Duodenal mucosa (tissue), 2 donors: Measurements from ENCODE around the gene NDUFA7.

Source experiments
- H3K27ac ChIP-seq: one replicate; pipeline ENCODE4 v1.7.0; 2013; ENCODE audit warnings: low read depth, low read length
- H3K27me3 ChIP-seq, 2 donors: one replicate each; pipeline ENCODE4 v1.7.0; 2013; ENCODE audit warnings: low read length in 2 of 2, control low read depth in 1 of 2; ENCODE audit not compliant: insufficient read depth in 2 of 2, control insufficient read depth in 1 of 2
- H3K36me3 ChIP-seq, 2 donors: one replicate each; pipeline ENCODE4 v1.7.0; 2013; ENCODE audit warnings: low read length in 2 of 2, control low read depth in 1 of 2; ENCODE audit not compliant: insufficient read depth in 2 of 2, control insufficient read depth in 1 of 2
- H3K4me1 ChIP-seq, 2 donors: one replicate each; pipeline ENCODE4 v1.7.0; 2013; ENCODE audit warnings: low read length in 2 of 2, control low read depth in 1 of 2; ENCODE audit not compliant: insufficient read depth in 2 of 2, control insufficient read depth in 1 of 2
- H3K4me3 ChIP-seq, 2 donors: one replicate each; pipeline ENCODE4 v1.7.0; 2013; ENCODE audit warnings: low read length in 2 of 2, low read depth in 1 of 2
- H3K9ac ChIP-seq, 2 donors: one replicate each; pipeline ENCODE4 v1.7.0; 2013; ENCODE audit warnings: low read length in 2 of 2, low read depth in 1 of 2
- H3K9me3 ChIP-seq, 2 donors: one replicate each; pipeline ENCODE4 v1.7.0; 2013; ENCODE audit warnings: low read length in 2 of 2, control low read depth in 1 of 2; ENCODE audit not compliant: control insufficient read depth in 1 of 2

Gene NDUFA7

DNA sequence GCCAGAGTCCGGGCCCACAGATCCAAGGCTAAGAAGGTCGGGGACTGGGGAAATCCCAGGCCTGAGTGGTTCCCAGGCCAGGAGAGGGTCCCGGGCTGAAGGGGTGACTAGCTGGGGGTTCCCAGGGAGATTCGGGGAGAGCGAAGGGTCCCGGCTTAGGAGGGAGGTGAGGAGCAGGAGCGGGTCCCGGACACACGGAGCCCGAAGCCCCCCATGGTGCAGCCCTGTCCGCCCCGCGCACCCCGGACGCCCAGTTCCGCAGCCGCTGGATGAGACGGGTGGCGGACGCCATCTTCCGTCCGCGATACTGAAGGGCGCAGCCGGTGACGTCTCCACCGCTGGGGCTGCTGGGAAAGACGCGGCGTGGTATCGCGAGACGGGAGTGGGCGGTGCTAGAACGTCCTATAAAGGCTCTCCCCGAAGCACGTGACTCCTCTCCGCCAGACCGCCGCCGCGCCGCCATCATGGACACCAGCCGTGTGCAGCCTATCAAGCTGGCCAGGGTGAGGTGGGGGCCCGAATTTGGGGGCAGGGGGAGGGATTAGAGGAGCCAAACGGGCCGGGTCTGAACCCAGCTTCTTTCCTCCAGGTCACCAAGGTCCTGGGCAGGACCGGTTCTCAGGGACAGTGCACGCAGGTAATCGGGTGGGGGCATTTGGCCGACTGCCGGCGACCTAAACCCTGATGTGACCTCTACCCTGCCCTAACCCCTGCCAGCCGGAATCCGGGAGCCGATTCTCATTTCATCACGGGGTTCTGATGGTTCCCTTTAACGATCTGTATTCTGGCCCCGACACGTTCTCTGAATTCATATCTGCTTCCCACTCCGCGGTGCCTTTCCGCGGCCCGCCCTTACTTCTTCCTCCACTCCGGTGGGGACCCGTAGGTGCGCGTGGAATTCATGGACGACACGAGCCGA lies at the start of gene NDUFA7, which contains the start of gene RPS28:
Gene NDUFA7 (minus strand): TSS at position 309 of the 919 bp plus-strand sequence. CDS start 17 bp downstream, at position 292.
Gene RPS28 (plus strand): TSS at position 430 of the 919 bp plus-strand sequence. CDS start 35 bp downstream, at position 465.
- H3K4me3 ChIP-seq = peak within 1 kb of the TSS; percentile 95 to 98
- no peaks in the 10 kb centered on the region for H3K27me3 ChIP-seq

DNA sequence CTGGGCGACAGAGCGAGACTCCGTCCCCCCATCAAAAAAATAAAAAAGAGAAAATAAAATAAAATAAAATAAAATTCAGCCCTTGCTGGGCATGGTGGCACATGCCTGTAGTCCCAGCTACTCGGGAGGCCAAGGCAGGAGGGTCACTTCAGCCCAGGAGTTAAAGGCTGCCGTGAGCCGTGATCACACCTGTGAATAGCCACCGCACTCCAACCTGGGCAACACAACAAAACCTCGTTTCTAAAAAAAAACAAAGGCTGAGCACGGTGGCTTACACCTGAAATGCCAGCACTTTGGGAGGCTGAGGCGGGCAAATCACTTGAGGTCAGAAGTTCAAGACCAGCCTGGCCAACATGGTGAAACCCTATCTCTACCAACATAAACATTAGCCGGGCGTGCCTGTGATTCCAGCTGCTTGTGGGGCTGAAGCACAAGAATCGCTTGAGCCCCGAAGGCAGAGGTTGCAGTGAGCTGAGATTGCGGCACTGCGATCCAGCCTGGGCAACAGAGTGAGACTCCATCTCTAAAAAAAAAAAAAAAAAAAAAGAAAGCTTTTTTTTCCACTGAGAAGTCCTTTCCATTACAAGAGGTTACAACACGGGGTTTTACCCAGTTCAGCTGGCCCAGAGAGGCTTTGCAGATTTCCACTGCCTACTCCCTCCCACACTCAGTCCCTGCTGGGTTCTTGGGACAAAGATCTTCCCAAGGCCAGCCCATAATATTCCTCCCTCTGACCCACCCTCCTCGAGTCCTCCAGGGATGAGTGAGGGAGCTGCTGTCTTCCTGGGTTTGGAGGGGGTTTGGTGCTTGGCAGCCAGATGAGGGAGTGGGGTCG lies 49.2 kb upstream of the NDUFA7 start:
- Histone ChIP-seq H3K4me1 (peaks cover 23 to 42% of the 10 kb centered on the region in 2 donors), H3K4me3 (peak overlapping the region; percentile 13 to 55), H3K27ac (no peak overlapping the region), H3K27me3 (no peaks in the 10 kb centered on the region), H3K9ac (peak overlapping the region; percentile 6 to 28), H3K9me3 (no peaks in the 10 kb centered on the region), H3K36me3 (peaks cover 0 to 4% of the 10 kb centered on the region in 2 donors)

More for the DNA sequence above, at the start of gene NDUFA7, which contains the start of gene RPS28:
- Histone ChIP-seq H3K36me3 (peaks cover 8 to 22% of the 10 kb centered on the region in 2 donors), H3K9me3 (no peaks in the 10 kb centered on the region), H3K9ac (peak within 1 kb of the TSS; percentile 99 to 100), H3K4me1 (peaks cover 17 to 25% of the 10 kb centered on the region in 2 donors), H3K27ac (peak within 1 kb of the TSS; percentile 92)

DNA sequence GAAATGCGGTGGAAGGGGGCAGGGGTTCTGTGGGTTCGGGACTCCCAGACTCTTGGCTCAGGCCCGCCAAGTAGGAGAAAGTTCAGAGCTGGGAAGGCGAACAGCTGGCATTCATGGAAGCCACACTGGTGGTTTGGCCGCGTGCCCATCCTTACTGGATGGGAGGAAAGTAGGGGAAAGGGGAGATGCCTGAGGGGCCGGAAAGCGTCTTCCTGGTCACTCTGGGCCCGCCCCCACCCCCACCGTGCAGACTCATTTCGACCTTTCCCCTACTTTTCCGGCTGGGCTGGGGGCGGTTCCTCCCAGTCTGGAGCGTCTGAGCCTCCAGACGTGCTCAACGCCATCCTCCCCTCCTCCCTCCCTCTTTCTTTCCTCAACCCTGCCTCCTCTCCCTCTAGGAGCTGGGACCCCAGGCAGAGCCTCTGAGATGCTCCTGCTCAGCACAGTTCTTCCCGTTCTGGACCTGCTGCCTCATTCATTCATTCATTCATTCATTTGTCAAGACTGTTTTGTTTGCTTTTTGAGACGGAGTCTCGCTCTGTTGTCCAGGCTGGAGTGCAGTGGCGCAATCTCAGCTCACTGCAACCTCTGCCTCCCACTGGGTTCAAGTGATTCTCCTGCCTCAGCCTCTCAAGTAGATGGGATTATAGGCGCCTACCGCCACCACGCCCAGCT lies 46.3 kb upstream of the NDUFA7 start:
- Histone ChIP-seq H3K4me3 (peak overlapping the region; percentile 24 to 28), H3K9ac (peak overlapping the region in 1 of 2 donors; percentile 25), H3K36me3 (no peaks in the 10 kb centered on the region), H3K27ac (peak overlapping the region; percentile 14), H3K4me1 (peaks cover 30 to 51% of the 10 kb centered on the region in 2 donors), H3K27me3 (peaks cover 0 to 5% of the 10 kb centered on the region in 2 donors), H3K9me3 (no peaks in the 10 kb centered on the region)

DNA sequence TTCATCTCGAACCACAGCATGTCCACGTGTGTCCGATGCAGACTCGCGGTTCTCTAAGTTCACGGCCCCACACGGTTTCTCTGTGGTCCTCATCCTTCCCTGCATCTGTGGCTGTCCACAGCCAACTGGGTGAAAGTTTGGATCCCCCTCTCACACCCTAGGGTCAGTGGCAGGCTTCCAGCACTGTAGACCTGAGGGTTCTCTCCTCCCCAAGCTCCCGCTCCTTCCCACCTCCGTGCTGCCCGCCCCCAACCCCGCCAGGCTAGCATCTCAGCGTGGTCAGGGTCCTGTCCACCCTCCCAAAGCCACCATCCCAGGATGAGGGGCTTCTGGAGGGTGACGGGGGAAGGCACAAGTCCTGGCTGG lies 45.8 kb upstream of the NDUFA7 start:
- H3K9ac ChIP-seq = peak overlapping the region in 1 of 2 donors; percentile 25
- H3K4me1 ChIP-seq = peaks cover 35 to 56% of the 10 kb centered on the region in 2 donors
- H3K36me3 ChIP-seq = no peaks in the 10 kb centered on the region
- no peak overlapping the region for H3K27ac ChIP-seq
- H3K9me3 ChIP-seq = no peaks in the 10 kb centered on the region
- peaks cover 0 to 5% of the 10 kb centered on the region in 2 donors for H3K27me3 ChIP-seq
- H3K4me3 ChIP-seq = peak overlapping the region; percentile 24 to 28

- Histone ChIP-seq H3K27me3 (peaks cover 0 to 5% of the 10 kb centered on the region in 2 donors), H3K9me3 (no peaks in the 10 kb centered on the region), H3K36me3 (no peaks in the 10 kb centered on the region), H3K27ac (no peak overlapping the region), H3K4me1 (peaks cover 38 to 56% of the 10 kb centered on the region in 2 donors), H3K9ac (no peak overlapping the region), H3K4me3 (peak overlapping the region in 1 of 2 donors; percentile 23)
Measured at GRCh38 chr19:8366121-8366581, 45.0 kb upstream of the NDUFA7 start.

- H3K4me1 ChIP-seq = peaks cover 32 to 46% of the 10 kb centered on the region in 2 donors
- H3K27ac ChIP-seq = peak within 1 kb of the TSS; percentile 14
- no peaks in the 10 kb centered on the region for H3K36me3 ChIP-seq
- H3K4me3 ChIP-seq = peak within 1 kb of the TSS; percentile 70 to 76
- no peaks in the 10 kb centered on the region for H3K9me3 ChIP-seq
- peaks cover 0 to 5% of the 10 kb centered on the region in 2 donors for H3K27me3 ChIP-seq
- H3K9ac ChIP-seq = peak within 1 kb of the TSS; percentile 38 to 69
Measured at GRCh38 chr19:8363803-8364771, 42.9 kb upstream of the NDUFA7 start, which contains the start of gene ANGPTL4. ANGPTL4 (plus strand) TSS chr19:8364155; CDS start chr19:8364322, 167 bp downstream.

- no peaks in the 10 kb centered on the region for H3K36me3 ChIP-seq
- H3K27me3 ChIP-seq = peaks cover 0 to 5% of the 10 kb centered on the region in 2 donors
- H3K27ac ChIP-seq = peak overlapping the region; percentile 57
- H3K4me1 ChIP-seq = peaks cover 21 to 34% of the 10 kb centered on the region in 2 donors
- H3K9me3 ChIP-seq = no peaks in the 10 kb centered on the region
- peak overlapping the region; percentile 10 to 47 for H3K4me3 ChIP-seq
- peak overlapping the region; percentile 59 to 63 for H3K9ac ChIP-seq
Measured at GRCh38 chr19:8361921-8362793, 41.0 kb upstream of the NDUFA7 start.

- H3K9me3 ChIP-seq = no peaks in the 10 kb centered on the region
- H3K9ac ChIP-seq = no peak overlapping the region
- H3K36me3 ChIP-seq = no peaks in the 10 kb centered on the region
- H3K4me3 ChIP-seq = no peak overlapping the region
- peaks cover 0 to 5% of the 10 kb centered on the region in 2 donors for H3K27me3 ChIP-seq
- H3K27ac ChIP-seq = no peak overlapping the region
- H3K4me1 ChIP-seq = peaks cover 25 to 30% of the 10 kb centered on the region in 2 donors
Measured at GRCh38 chr19:8360196-8360595, 39.0 kb upstream of the NDUFA7 start.
